AG04449 (cell line): Measurements from ENCODE around the gene RORB.

ENCODE experiments used
- CTCF ChIA-PET: fragments of 350-600 bp; formaldehyde crosslinking; extraction: SDS; loops from one replicate; lab custom pipeline; 2021; ENCODE audit warnings: antibody characterized with exemption; lab: Yijun Ruan, JAX
- POLR2A ChIA-PET: fragments of 400-600, 350-600 bp; formaldehyde crosslinking; extraction: SDS; loops from one replicate; lab custom pipeline; 2020; ENCODE audit warnings: antibody characterized with exemption, inconsistent platforms; lab: Yijun Ruan, JAX
- DNase-seq: peaks from one replicate; pipeline ENCODE4 v3.0.0-alpha.2; 2010; ENCODE audit warnings: low read depth, low spot score
- H3K4me3 ChIP-seq: 2 replicates; pipeline ENCODE4 v1.5.1; 2011; ENCODE audit warnings: low read depth, mild to moderate bottlenecking, control low read depth, low read length
- CTCF ChIP-seq: IDR thresholded peaks from one replicate; pipeline ENCODE4 v1.5.1; 2011; ENCODE audit warnings: mild to moderate bottlenecking, moderate library complexity, low read length, control low read depth, inconsistent platforms; ENCODE audit not compliant: insufficient read depth; ENCODE audit errors: missing control alignments

RORB gene

DNA sequence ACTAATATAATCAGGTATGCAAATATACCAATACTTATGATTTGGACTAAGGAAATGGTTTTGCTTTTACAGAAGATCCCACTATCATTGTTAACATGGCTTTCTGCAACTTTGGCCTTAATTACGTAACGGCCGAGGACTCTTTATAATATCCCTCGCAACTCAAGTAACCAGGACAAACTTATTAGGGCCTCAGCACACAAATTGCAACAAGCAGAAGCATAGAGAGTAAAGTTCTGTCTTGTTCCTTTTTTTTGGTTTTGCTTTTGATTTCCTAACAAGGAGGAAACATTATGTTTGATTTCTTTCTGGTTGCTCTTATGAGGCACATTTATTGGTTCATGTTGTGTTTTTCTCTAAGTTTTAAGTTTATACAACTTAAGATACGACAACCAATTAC, 60.4 kb downstream of the RORB start:
- POLR2A ChIA-PET = no interaction called here
- no peak for TF ChIP-seq CTCF
- H3K4me3 ChIP-seq = no peak overlapping the region
- DNase-seq = no peak
- CTCF ChIA-PET = interaction anchor here (1.2 kb wide), 1 partner anchor 10 kb away, joined by 4 read pairs; no protein-coding TSS in a partner anchor

DNA sequence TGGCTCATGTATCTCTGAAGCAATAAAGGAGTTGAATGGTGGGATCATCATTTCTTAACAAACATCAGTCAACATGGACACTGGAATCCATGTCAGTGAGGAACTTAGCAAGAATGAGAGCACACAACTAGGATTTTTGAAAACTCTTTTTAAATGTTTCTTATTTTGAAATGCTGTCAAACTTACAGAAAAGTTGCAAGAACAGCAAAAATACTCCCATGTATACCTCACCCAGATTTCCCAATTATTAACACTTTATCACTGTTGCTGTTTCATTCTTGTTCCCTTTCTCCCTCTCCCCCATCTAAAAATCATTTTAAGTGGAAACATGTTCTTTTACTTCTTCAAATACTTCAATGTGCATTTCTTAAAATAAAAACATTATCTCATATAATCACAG, 65.5 kb downstream of the RORB start:
- TF ChIP-seq CTCF = no peak
- CTCF ChIA-PET = no interaction called here
- POLR2A ChIA-PET = no interaction called here
- no peak for DNase-seq
- H3K4me3 ChIP-seq = no peak overlapping the region

- no peak for DNase-seq
- ChIA-PET CTCF (interaction anchor here (1.5 to 5.0 kb wide), 2 partner anchors 1370 to 1374 kb away, joined by 7 to 50 read pairs; no protein-coding TSS in a partner anchor), POLR2A (no interaction called here)
- peak; percentile 55 for TF ChIP-seq CTCF
- no peak overlapping the region for H3K4me3 ChIP-seq
Observed at GRCh38 chr9:74570879-74571512, 73.9 kb downstream of the RORB start.

GRCh38 chr9:74573640-74574191, 76.6 kb downstream of the RORB start:
- no peak for DNase-seq
- TF ChIP-seq CTCF = no peak
- H3K4me3 ChIP-seq = no peak overlapping the region
- CTCF ChIA-PET = interaction anchor here (1.3 to 3.0 kb wide), 3 partner anchors 170 to 1493 kb away, joined by 3 to 37 read pairs (median 10); no protein-coding TSS in a partner anchor
- POLR2A ChIA-PET = no interaction called here

DNA sequence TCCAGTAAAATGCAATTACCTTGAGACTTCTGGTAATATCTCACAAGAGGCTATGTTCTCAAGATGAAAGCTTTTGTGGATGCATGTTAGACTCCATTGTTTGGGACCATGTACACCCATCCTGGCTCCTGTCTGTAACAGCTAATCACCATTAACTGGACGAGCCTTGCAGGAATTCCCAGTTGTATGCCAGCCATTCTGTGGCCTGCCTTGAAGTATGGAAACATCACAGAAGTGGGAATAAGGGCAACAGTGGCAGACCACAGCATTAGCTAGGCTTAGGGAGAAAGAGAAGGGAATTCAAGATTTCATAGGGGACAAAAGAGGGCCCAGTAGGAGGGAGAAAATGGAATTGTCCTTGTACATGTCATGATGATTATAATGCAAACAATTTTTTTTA, 79.0 kb downstream of the RORB start:
- H3K4me3 ChIP-seq = no peak overlapping the region
- DNase-seq = no peak
- ChIA-PET POLR2A (no interaction called here), CTCF (interaction anchor here (1.0 to 1.2 kb wide), 3 partner anchors 18 to 1379 kb away, joined by 3 to 5 read pairs (median 3); no protein-coding TSS in a partner anchor)
- TF ChIP-seq CTCF = no peak

DNA sequence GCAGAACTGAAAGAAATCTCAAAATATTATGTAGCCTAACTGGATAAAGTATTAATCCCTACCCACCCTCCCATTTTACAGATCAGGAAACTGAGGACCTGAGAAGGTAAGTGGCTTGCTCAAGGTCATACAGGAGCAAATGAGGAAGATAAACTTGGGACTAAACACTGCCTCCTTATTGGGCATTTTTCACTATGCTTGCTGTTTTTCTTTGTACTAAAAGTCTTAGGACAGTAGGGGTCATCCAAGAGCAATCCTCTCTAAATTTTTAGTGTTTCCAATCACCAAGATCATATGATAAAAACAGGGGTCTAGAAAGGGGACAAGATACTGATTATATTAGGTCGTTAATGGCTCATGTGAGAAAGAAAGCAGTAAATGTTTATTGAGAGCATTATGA, 80.8 kb downstream of the RORB start:
- ChIA-PET POLR2A (no interaction called here), CTCF (interaction anchor here (1.2 kb wide), 1 partner anchor 165 kb away, joined by 4 read pairs; no protein-coding TSS in a partner anchor)
- TF ChIP-seq CTCF = peak; percentile 32
- H3K4me3 ChIP-seq = no peak overlapping the region
- no peak for DNase-seq
